ENCODE results near the gene BRINP1.

The BRINP1 gene, protein sequence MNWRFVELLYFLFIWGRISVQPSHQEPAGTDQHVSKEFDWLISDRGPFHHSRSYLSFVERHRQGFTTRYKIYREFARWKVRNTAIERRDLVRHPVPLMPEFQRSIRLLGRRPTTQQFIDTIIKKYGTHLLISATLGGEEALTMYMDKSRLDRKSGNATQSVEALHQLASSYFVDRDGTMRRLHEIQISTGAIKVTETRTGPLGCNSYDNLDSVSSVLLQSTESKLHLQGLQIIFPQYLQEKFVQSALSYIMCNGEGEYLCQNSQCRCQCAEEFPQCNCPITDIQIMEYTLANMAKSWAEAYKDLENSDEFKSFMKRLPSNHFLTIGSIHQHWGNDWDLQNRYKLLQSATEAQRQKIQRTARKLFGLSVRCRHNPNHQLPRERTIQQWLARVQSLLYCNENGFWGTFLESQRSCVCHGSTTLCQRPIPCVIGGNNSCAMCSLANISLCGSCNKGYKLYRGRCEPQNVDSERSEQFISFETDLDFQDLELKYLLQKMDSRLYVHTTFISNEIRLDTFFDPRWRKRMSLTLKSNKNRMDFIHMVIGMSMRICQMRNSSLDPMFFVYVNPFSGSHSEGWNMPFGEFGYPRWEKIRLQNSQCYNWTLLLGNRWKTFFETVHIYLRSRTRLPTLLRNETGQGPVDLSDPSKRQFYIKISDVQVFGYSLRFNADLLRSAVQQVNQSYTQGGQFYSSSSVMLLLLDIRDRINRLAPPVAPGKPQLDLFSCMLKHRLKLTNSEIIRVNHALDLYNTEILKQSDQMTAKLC

DNA sequence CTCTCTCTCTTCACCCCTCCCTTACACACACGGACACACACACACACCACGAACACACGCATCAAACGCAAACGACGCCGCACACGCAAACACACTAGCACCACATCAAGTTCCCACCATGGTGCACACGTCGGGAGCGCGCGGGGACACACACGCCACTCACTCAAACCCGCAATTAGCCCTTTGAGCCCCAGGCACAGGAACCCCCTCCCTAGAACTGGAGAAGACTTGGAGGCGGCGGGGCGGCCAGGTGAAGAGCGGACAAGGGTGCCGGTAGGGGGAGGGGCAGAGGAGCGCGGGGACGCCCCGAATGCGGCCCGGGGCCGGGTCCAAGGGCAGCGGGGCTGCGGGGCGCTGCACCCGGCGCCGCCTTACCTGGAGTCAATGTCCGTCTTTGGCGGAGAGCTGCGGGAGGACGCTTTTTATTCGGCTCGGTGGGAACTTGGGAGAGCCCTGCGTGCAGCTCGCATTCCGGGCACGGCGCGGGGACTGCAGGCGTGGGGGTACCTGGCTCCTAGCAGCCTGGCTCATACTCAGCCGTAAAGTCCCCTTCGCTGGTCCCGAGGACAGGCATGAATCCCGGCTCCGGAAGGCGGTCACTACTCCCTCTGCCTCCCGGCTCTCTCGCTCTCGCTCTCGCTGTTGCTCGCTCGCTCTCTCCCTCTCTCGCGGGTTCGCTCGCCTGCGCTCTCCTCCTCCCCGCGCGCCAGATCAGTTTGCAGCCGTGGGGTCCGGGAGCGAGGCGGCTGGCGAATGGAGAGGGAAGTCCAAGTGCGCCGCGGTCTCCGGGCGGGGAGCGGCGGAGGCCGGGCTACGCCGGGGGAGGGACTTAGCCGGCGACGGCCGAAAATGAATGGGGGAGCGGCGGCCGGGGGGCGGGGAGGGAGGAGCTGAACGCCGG, at the start of gene BRINP1:
TSS of gene BRINP1 (minus strand) at position 755 of the 901 bp plus-strand sequence. CDS start 56,080 bp downstream, outside the sequence.
- FAIRE-seq (no peak), DNase-seq (ENCODE audit: insufficient read length, low spot score) (no peak)

DNA sequence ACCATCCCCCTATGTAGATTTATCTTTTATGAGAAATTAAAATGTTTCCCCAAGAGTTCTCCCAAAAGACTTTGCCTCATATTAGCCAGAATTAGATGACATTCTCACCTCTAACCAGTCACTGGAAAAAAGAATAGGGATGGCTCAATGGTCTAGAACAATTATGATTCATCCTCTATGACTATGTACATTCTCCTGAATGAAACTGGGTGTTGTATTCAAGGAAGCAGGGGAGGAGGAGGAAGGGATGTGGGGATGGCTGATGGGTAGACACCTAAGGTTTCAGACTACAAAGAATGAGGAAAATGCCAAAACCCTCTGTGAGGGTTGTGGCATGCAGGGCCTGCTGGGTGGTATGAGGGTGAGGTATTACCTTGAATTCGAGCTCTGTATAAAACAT, 49.5 kb upstream of the BRINP1 start:
- FAIRE-seq (no peak), DNase-seq (ENCODE audit: insufficient read length, low spot score) (no peak)

DNA sequence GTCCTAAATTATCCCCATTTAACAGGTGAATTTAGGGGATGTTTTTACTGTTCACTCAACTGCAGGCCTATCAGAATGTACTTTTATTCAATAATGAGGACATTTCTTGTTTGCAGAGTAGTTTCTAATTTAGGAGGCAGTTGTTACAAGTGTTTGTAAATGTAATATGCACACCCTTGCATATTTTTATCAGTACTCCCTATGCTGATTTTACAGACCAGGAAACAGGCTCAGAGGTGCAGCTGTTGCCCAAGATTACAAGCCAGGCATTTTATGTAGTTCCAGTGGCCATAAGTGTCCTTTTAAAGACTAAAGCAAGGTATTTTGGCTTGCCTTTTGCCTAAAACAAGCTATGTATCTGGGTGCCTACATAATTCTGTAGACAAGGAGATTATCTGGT, 47.6 kb upstream of the BRINP1 start:
- DNase-seq (ENCODE audit: insufficient read length, low spot score) = no peak
- no peak for FAIRE-seq

DNA sequence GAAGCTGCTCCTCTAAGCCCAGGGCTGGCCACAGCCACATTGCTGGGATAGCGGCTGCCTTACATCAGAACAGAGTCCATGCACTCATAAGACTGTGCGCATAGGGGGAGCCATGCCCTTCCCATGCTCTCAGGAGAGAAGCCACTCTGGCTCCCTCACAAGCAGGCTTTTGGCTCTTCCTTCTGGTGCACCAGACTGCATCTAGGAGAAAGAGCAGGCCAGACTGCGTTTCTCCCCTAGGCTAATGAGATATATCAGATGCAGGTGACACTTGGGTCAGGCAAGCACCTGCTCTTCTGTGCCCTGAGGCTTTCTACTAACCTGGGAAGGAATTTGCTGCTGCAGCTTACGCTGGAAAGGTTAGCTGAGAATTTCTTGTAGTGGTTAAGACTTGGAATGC, 43.2 kb upstream of the BRINP1 start:
- no peak for DNase-seq (ENCODE audit: insufficient read length, low spot score)
- FAIRE-seq = no peak

DNA sequence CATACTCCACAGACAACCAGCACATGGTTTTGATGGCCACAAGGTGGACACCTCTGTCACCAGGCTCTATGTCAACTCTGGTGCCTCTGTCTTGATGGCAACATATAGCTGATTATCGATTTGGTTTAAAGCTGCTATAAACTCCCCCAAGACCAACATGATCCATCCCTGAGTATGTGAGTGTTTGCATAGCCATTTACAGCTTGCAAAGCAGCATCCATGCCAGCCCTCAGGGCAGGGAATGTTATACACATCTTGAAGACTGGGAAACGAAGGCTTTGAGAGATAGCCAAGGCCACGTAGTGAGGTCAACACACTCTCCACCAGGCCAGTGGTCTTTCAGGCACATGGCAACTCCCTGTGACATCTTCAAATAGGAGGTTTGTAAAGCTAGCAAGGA, 40.3 kb upstream of the BRINP1 start:
- DNase-seq (ENCODE audit: insufficient read length, low spot score) (no peak), FAIRE-seq (no peak)

DNA sequence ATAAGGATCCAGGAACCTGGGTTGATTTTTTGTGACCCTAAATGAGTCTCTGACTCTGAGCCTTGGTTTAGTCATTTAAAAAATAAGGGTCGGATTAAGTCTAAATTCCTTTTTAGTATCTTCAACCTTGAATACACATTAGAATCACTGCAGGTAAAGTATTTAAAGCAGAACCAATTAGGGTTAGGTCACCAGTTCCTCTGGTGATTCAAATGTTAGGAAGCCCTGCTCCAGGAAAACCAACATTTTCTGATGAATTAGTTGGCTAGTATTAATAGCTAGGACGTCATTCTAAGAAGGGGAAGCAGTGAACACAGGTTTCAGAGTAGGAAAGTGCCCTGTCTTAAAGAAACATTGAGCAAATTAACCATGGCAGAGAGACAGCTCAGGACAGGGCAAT, 31.4 kb upstream of the BRINP1 start:
- no peak for DNase-seq (ENCODE audit: insufficient read length, low spot score)
- no peak for FAIRE-seq

DNA sequence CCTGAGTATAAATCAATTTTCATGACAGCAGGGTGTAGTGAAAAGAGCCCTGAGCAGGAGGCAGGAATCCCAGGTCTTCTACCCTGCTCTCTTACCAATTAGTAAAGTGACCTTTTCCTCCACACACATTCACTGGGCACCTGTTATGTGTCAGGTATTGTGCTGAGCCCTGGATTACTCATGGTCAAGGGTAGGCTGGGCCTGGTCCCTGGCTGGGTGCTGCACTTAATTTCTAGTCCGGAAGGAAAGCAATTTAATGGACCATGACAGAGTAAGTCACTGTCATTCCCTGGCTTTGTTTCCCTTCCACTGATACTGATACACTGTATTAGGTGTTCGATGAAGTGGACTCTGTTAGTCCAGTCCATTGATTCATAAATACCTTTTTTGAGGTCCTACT, 29.1 kb upstream of the BRINP1 start:
- no peak for DNase-seq (ENCODE audit: insufficient read length, low spot score)
- no peak for FAIRE-seq

DNA sequence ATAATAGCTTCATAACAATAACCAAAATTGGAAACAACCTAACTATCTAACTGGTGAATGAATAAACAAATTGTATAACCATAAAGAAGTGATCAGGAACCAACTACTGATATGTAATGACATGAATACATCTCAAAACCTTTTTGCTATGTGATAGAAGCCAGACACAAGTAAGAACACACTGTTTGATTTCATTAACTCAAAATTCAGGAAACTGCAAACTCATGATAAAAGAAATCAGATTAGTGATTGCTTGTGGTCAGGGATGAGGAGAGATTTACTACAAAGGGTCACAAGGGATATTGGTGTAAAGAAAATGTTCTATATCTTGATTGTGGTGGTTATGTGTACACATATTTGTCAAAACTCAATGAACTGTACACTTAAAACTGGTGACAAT, 22.6 kb upstream of the BRINP1 start:
- no peak for FAIRE-seq
- no peak for DNase-seq (ENCODE audit: insufficient read length, low spot score)

DNA sequence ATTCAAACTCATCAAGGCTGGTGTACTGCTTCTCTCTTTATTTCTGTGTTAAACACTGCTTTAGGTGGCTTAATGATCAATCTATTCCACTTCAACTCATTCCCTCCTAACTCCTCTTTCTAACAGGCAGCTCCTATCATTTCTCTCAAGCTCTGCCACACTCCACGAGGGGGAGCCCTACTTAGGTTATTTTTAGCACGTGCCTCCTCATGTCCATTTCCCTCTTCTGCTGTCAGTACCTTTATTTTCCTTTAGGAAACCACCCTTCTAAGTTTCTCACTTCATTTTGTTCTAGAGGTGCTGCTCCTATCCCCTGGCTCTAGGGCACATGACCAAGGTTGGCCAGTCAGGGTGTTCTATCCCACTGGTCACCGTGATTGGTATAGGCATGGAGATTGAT, 6.7 kb upstream of the BRINP1 start:
- DNase-seq (ENCODE audit: insufficient read length, low spot score) = no peak
- FAIRE-seq = no peak

DNA sequence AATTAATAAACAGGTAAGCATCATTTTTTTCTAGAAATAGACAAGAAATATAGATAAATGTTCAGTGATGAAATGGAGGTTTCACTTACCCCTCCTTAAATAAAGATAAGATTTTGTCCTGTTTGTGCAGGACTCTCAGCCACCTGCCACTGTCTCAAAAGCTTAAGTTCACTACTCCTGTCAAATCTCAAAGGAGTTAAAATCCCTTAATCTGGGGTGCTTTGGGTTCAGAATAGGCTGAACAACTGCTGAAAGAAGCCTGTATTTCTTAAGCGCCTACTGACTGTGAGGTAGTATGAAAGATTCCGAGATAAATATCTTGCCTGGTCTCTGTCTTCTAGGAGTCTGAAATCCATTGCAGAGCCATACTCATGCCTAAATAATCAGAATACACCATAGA, 3.7 kb upstream of the BRINP1 start:
- DNase-seq (ENCODE audit: insufficient read length, low spot score) (no peak), FAIRE-seq (no peak)

DNA sequence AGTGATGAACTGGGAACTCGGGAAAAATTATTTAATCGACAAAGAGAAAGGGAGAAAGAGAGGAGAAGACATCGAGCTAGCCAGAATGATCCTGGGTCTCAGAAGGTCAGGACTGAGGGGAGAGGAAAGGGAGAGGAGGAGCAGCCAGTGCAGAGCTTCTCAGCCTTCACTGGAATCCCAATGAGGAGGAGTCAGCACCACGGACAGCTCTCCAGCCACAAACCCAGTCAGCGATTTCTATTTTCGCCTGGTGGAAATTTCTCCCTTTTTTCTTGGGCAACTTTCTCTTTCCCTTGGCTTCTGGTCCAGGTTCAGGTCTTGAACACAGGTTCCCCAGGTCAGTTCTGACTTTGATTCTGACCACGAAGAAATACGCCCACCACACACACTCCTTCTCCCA, 1.6 kb upstream of the BRINP1 start:
- FAIRE-seq (no peak), DNase-seq (ENCODE audit: insufficient read length, low spot score) (peak; percentile 36)

DNA sequence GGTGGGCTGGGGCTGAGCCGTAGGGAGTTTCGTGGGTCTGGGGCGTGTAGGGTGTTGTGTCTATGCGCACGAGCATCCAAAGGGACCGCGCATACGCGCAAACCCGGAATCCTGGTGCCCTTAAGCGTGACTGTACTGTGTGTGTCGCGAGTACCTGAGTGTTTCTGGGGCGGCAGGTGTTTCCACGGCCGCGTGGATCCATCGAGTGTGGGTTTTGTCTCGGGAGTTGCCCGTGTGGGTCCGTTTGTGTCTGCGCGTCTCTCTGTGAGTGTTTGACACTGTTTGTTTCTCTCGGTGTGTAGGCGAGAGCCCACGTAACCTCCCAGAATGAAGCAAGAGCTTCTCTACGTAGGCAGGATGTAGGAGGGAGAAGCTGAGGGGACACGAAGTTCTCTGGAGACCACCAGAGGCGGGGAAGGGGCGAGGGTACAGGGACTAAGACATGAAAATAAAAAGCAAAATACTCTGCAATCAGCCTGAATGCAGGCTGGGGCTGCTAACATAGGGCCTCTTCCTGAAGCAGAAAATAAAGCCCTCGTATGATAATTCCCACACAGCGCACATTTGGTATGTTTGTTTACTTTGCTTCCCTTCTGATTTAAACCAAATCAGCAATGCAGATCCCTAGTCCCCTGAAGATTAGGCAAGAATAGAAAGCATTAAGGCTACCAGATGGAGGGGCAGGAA, 588 bp upstream of the BRINP1 start:
- FAIRE-seq = no peak
- no peak for DNase-seq (ENCODE audit: insufficient read length, low spot score)

DNA sequence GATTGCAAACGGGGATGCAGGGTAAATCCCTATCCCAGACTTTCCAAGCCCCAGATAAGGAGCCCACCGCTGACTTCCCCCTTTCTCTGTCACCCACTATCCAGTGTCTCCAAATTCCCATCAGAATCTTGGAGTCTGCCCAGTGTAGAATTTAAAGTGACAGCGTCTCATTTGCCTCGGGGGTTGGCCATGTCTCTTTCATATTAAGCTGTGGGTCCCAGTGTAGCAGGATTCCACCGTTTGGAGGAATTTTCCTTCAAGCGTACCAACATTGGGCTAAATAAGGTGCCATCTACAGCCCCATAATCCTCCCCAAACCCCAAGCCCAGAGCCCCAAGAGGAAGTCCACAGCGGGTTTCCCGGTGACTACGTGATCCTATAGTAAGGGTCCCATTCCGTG, 1.1 kb downstream of the BRINP1 start:
- DNase-seq (ENCODE audit: insufficient read length, low spot score) (no peak), FAIRE-seq (no peak)

DNA sequence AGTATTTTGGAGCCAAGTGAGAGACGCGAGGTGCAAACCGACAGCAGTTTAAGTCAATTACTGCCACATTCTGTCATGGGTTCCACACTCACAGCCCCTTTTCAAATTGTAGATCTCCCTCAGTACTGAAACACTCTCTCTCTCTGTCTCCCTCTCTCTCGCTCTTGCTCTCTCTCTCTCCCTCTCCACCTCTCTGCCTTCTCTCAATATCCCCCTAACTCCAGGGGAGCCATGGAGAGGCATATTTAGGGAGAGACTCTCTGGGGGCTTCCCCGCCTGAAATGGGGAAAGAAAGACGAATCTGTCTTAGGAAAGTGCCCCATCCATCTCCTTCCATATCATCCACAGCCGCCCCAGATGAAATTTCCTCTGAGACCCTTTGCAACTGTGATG, 1.6 kb downstream of the BRINP1 start:
- DNase-seq (ENCODE audit: insufficient read length, low spot score) = no peak
- no peak for FAIRE-seq

DNA sequence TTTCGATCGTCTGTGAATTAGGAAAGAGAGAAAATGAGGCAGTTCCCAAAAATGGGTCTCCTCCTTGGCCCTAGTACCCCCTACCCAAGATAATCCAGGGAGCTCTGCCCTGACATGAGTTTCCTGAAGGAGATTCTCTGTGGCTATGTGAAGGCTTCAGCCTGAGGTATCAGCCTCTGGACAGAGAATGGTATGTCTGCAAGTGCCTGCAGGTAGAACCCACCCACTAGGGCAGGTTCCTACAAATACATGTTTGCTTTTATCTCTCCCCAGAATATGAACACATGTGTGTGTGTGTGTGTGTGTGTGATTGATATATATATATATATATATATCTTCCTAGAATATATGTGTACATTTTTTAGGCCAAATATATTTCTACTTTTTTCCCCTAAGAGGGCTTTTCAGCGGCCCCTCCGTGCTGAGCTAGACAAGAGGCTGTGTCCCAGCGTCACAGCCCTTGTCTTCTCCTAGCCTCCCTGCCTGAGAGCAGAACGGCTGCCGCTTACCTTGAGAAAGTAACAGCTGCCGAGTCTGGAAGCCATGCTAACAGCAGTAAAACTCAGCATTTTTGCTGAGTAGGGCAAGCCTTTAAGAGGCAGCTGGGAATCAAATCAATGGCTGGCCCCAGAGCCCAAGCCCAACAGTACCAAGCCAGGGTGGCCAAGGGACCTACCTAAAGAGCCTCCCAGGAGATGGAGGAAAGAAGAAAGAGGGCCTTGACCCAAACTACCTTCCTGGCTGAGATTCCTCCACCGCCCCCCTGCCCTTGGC, 2.1 kb downstream of the BRINP1 start:
- DNase-seq (ENCODE audit: insufficient read length, low spot score) (no peak), FAIRE-seq (no peak)

DNA sequence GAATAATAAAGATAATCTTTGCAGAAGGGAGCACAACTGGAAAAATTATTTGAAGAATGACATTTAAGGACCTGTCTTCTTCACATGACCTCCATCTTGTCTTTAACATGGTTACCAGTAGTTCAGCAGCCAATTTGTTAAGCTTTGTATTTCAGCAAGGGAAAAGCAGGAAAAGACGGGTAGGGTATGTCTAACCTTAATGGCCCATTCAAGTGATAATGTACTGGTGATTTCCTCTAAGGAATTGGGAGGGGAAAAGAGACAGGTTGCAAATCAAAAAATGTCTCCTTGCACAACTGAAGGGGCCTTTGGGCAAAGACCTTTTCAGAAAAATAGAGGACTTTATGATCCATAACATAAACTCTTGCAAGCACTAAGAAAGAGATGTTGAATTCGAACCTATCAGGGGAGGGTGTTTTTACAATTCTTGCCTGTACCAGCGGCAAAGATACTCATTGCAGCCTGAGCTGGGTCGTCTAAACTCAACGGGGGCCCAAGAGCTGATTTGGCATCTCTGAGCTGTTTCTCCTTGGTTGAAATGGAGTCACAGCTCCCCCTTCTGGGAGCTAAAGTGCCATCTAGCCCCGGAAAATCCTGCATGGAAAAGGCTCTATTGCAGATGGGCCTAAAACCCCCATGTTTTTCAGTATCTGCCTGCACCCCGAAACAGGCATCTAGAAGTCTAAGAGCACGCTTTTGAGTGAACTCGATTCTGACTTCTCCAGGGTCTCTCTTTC, 3.8 kb downstream of the BRINP1 start:
- DNase-seq (ENCODE audit: insufficient read length, low spot score) (no peak), FAIRE-seq (no peak)

DNA sequence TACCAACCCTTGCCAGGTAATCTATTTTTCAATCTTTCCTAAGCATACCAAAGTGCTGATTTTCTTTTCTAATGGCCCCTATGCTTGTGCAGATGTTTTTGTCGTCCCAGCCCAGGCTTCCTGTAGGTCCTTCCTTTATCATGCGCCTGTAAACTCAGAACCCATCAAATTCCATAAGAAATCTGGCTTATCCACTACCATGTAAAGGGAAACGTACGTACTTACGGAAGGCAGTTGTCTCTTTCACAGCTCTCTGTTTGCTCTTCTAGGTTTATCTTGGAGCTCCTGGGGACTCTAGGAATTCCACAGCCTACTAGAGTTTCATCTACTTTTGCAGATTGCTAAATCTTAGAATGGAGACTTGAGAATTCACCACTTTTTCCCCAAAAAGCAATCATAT, 9.0 kb downstream of the BRINP1 start:
- FAIRE-seq = no peak
- DNase-seq (ENCODE audit: insufficient read length, low spot score) = no peak

DNA sequence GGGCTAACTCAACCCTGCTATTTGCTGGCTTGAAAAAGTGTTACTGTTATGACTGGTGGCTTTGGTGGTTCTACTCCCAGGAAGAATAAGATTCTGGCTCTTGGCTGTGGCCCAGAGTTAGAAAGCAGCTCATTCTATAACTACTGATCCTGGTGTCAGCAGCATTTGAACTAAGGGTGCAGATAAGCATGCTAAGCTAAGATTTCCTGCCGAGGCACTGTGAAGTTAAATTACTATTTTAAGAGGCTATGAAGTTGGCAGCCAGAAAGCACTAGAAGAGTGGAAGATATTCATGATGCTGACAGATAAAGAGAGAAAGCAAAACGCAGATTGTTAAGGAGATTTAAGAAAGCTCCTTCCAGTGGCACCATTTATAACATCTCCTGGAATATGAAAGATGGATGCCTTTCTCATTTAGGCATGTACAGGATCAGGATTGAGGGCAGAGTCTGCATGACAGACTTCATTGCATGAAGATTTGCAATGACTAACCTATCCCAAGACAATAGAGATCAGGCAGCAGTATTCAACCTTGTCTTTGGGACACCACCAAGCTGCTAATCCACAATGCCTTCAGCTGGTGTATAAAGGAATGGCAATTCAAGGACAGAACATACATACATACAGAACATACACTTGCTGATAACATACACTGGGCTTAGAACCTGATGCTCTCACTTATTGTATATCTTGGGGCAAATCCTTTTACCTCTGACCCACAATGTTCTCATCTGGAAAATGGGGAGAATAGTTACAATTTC, 11.7 kb downstream of the BRINP1 start:
- FAIRE-seq (no peak), DNase-seq (ENCODE audit: insufficient read length, low spot score) (no peak)

Data from GM19239 (cell line).